ENCODE results near the gene LUC7L3.

The LUC7L3 gene

DNA sequence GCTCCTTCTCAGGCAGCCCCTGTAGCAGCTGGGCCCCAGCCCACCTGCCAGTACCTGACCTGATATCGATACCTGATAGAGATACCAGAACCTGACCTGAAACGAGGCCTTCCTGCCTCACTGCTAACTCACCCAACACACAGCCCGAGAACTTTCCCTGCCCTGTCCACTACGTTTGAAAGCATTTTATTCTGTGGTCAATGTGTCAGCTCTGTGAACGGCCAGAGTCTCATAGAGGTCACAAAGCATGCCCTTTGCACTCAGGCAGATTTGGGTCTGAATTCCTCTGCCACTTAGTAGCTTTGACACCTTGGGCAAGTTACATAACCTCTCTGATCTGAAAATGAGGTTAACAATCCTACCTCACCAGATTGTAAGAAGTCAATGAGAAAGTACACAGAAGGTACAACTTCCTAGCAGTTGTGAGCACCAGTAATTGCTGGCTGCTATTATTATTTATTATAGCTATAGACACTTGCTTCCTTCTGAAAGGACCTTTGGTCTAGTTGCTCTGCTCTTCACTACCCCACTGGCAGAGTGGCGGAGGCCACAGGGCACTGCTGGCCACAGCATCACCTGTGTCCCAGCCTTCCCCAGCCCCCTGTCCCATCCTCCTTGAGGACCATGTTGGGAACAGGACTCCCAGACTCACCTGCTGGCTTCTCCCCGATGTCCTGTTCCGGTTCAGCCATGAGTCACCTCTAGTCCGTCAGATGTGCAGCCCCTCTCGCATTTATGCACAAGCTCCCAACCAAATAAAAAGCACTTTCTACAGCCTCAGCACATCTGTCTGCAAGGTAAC lies 47.0 kb downstream of the LUC7L3 start:
- H3K27ac ChIP-seq: peak overlapping the region; percentile 80; the same call in 1 of the 2 replicates
- TF ChIP-seq, protein P1, sequence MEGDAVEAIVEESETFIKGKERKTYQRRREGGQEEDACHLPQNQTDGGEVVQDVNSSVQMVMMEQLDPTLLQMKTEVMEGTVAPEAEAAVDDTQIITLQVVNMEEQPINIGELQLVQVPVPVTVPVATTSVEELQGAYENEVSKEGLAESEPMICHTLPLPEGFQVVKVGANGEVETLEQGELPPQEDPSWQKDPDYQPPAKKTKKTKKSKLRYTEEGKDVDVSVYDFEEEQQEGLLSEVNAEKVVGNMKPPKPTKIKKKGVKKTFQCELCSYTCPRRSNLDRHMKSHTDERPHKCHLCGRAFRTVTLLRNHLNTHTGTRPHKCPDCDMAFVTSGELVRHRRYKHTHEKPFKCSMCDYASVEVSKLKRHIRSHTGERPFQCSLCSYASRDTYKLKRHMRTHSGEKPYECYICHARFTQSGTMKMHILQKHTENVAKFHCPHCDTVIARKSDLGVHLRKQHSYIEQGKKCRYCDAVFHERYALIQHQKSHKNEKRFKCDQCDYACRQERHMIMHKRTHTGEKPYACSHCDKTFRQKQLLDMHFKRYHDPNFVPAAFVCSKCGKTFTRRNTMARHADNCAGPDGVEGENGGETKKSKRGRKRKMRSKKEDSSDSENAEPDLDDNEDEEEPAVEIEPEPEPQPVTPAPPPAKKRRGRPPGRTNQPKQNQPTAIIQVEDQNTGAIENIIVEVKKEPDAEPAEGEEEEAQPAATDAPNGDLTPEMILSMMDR (conservative IDR thresholded peaks at IDR 0.05): no peak

DNA sequence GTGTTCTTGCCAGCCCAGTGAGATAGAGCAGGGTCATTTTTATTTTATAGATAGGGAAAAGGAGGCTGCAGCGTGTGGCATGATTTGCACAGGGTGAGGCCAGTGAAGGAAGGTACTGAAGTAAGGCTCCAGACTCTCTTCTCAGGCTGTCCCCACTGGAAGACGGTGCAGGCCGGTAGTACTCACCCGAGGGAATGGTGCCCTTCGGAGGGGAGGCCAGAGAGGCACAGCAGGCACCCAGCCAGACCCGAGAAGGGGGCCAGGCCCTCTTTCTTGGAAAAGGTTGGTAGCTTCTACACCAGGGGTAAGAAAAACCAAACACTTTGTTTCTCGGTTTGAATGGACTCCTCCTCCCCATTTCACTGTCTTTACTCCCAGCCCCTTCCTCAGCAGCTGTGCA lies 47.6 kb downstream of the LUC7L3 start:
- TF ChIP-seq, protein P1 (conservative IDR thresholded peaks at IDR 0.05): no peak
- H3K27ac ChIP-seq: peak overlapping the region; percentile 80; the same call in 1 of the 2 replicates

DNA sequence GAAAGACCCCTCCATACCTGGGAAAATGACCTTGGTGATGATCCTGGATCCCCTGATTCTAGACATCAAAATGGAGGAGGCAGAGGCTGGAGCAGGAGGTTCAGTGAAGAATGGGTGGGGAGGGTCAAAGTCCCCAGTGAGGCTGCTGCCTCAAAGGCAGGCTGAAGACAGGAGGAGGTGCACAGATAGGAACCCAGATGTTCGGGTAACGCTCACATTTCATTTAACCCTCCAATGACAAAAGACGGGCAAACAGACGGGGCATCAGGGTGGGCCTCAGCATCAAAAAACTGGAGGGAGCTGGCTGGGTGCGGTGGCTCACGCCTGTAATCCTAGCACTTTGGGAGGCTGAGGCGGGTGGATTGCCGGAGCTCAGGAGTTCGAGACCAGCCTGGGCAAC lies 48.0 kb downstream of the LUC7L3 start, which contains the start of gene ANKRD40CL:
Gene ANKRD40CL (minus strand): TSS at position 73 of the 400 bp plus-strand sequence. CDS start 605 bp downstream, outside the sequence.
- H3K27ac ChIP-seq: peak within 1 kb of the TSS; percentile 80
- TF ChIP-seq, protein P1 (conservative IDR thresholded peaks at IDR 0.05): no peak

- TF ChIP-seq, protein P1 (conservative IDR thresholded peaks at IDR 0.05): no peak
- H3K27ac ChIP-seq: peak overlapping the region; percentile 80
These were observed 49.0 kb downstream of the LUC7L3 start for GRCh38 chr17:50768346-50768761.

- no peak overlapping the region for H3K27ac ChIP-seq
- TF ChIP-seq, protein P1 (conservative IDR thresholded peaks at IDR 0.05): no peak
These were observed 50.5 kb downstream of the LUC7L3 start for GRCh38 chr17:50769884-50770283.

DNA sequence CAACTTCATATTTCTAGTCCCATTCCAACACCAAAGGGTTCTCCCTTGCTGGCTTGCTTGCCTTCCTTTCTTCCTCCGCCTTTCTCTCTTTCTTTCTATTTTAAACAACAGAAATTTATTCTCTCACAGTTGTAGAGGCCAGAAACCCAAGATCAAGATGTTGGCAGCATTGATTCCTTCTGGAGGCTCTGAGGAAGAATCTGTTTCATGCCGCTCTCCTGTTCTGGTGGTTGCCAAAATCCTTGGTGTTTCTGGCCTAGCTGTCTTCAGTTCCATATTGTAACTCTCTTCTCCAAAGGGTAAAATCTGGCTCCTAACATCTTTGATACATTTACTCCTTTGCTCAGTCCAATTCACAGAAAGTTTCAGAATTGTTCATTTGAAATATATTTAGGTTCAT lies 50.9 kb downstream of the LUC7L3 start:
- H3K27ac ChIP-seq: no peak overlapping the region
- TF ChIP-seq, protein P1 (conservative IDR thresholded peaks at IDR 0.05): no peak

DNA sequence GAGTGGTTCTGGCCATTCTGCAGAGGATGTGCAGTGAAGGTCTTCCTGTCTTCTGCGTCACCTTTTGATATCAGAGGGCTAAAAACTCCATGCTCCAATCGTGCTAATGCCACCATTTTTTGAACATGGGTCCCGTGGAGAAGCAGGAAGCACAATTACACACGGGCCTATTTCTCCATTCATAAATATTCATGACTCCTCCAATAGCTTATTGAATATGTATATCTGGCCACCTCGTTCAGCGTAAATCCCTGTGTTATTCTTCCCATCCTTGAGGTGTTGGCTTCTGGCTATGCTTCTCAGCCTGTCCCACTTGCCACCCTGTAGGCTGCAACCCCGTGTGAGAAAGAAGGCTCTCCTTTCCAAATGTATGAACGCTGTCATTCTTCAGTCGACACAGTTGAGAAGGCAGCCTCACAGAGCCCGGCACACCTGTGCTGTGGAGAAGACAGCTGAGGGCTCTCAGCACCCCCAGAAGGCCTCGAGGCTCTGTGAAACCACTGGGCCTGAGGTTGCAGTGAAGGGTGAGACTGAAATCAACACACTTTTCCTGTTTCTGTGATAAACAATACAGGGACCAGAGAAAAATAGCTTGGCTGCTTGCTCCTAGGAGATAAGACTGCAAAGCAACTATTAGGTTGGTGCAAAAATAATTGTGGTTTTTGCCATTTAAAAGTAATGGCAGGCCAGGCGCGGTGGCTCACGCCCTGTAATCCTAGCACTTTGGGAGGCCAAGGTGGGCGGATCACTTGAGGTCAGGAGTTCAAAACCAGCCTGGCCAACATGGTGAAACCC lies 52.8 kb downstream of the LUC7L3 start:
- no peak overlapping the region for H3K27ac ChIP-seq
- TF ChIP-seq, protein P1 (conservative IDR thresholded peaks at IDR 0.05): no peak
